Measurements from ENCODE around the gene ILK.

DNA sequence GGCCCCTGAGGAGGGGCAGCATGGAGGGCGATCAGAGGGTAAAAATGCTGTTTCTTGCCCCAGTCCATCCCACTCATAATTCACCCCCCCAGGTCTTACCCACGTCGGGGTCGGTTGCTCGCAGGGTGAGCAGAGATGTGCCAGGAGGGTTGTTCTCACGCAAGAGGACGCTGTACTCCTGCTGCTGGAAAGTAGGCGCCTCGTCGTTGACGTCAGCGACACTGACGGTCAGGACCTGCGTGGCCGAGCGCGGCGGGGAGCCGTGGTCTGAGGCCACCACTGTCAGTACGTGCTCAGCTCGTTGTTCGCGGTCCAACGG lies 26.0 kb downstream of the ILK start:
- TF ChIP-seq, protein P1, sequence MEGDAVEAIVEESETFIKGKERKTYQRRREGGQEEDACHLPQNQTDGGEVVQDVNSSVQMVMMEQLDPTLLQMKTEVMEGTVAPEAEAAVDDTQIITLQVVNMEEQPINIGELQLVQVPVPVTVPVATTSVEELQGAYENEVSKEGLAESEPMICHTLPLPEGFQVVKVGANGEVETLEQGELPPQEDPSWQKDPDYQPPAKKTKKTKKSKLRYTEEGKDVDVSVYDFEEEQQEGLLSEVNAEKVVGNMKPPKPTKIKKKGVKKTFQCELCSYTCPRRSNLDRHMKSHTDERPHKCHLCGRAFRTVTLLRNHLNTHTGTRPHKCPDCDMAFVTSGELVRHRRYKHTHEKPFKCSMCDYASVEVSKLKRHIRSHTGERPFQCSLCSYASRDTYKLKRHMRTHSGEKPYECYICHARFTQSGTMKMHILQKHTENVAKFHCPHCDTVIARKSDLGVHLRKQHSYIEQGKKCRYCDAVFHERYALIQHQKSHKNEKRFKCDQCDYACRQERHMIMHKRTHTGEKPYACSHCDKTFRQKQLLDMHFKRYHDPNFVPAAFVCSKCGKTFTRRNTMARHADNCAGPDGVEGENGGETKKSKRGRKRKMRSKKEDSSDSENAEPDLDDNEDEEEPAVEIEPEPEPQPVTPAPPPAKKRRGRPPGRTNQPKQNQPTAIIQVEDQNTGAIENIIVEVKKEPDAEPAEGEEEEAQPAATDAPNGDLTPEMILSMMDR (conservative IDR thresholded peaks at IDR 0.05; ENCODE audit: low read length): no peak
- TF ChIP-seq EZH2phosphoT487 (IDR thresholded peaks at IDR 0.05; ENCODE audit: borderline replicate concordance, low read depth, low read length): no peak
